C4-2B (cell line): ENCODE results near the gene NINL.

Experiments used
- CTCF ChIP-seq: fragments of 450-650 bp; conservative IDR thresholded peaks from 2 replicates; pipeline ENCODE4 v1.5.1; 2017; ENCODE audit warnings: mild to moderate bottlenecking
- ZFX ChIP-seq: fragments of 450-650 bp; IDR thresholded peaks from 2 replicates; pipeline ENCODE4 v1.6.1; 2017

- TF ChIP-seq CTCF (no peak), ZFX (no peak)
These were observed 146.0 kb downstream of the NINL start for GRCh38 chr20:25439328-25439727.
